ENCODE data around the gene DPYD.

The DPYD gene

DNA sequence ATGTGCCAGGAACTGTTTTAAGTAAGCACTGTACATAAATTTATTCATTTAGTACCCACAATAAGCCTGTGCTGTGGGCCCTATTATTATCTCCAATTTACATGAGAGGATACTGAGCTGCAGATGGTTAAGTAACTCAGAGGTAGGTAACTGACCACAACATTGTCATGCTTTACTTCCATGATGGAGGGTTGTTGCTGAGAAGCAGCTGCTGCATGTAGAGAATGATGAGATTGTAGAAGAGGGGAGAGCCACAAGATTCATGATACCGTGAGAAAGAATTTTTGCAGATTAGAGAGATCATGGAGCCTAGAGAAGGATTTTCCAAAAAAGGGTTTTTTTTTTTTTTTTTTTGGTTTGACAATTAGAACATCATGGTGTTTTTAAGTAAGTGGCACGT is 886.2 kb downstream of the DPYD start:
- no peak for DNase-seq (ENCODE audit: low spot score)

DNA sequence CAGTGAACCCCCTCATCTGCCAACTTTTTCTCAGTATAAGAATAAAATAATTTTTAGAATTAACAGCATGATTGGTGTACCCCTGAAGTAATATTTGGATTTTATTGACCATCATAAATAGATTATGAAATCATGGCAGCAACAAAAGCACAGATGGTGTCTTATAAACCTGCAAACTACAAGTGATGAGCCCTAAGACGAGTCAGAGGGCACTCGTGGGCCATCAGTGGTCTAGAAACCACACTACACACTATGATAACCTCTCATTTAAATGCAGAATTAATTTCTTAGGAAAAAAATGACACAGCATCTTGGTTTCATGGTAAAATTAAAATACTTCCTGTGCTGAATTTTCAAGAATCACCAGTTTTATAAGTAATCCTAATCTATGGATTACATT is 886.9 kb downstream of the DPYD start:
- DNase-seq (ENCODE audit: low spot score) = no peak

Measured in hepatic stellate cell (primary cell).